Activated naive CD8-positive, alpha-beta T cell treated with anti-CD3 and anti-CD28 coated beads, Interleukin-2, amount 10 ng/mL, durations not matched to agents 7 days and 5 days (primary cell): ENCODE results near the gene LRP11. TPM values are rescaled to one million over a fixed set of nuclear protein-coding genes. Genes with fewer than 3 reads are reported as not detected.
A peak's percentile ranks its signal among the peaks of the same experiment; 100 is the strongest.

ENCODE experiments used
- ATAC-seq: fragments of 150-1000 bp; cut with Tn5 transposase; one replicate; pipeline ENCODE4 v1.10.0; 2021; ENCODE audit warnings: low read depth, moderate library complexity
- POLR2A ChIA-PET: fragments of 350-600 bp; sonication (Branson Sonifier 250); formaldehyde crosslinking; loops from one replicate; lab custom pipeline; 2021; ENCODE audit warnings: antibody characterized with exemption; lab: Charles Lee
- DNase-seq: peaks from one replicate; pipeline ENCODE4 v3.0.0; 2021
- H3K27ac Mint-ChIP-seq: one replicate; pipeline ENCODE4 v1.8.0; 2022; ENCODE audit warnings: mild to moderate bottlenecking, mixed read lengths
- H3K27me3 Mint-ChIP-seq: one replicate; pipeline ENCODE4 v1.8.0; 2022; ENCODE audit warnings: mild to moderate bottlenecking, moderate library complexity, mixed read lengths
- H3K36me3 Mint-ChIP-seq: one replicate; pipeline ENCODE4 v1.8.0; 2021; ENCODE audit warnings: mild to moderate bottlenecking, mixed read lengths
- H3K4me1 Mint-ChIP-seq: one replicate; pipeline ENCODE4 v1.8.0; 2021; ENCODE audit warnings: mixed read lengths
- H3K4me3 Mint-ChIP-seq: one replicate; pipeline ENCODE4 v1.8.0; 2022; ENCODE audit warnings: mild to moderate bottlenecking, moderate library complexity, mixed read lengths
- H3K9me3 Mint-ChIP-seq: one replicate; pipeline ENCODE4 v1.8.0; 2021; ENCODE audit warnings: mixed read lengths
- total RNA-seq, 2 experiments: library from RNA; stranded (reverse); gene quantifications; one replicate each; pipeline ENCODE4 v1.2.3, GENCODE V29; 2021

The LRP11 gene
- total RNA-seq, 2 experiments from 2014 or later, result 2.3 to 2.7 TPM

GRCh38 chr6:149809798-149810197 is 54.4 kb downstream of the LRP11 start:
- no peak overlapping the region for H3K4me3 Mint-ChIP-seq
- H3K27ac Mint-ChIP-seq, result no peak overlapping the region
- H3K4me1 Mint-ChIP-seq, result peaks cover 26% of the 10 kb centered on the region
- H3K9me3 Mint-ChIP-seq, result no peaks in the 10 kb centered on the region
- H3K36me3 Mint-ChIP-seq, result peaks cover 17% of the 10 kb centered on the region
- H3K27me3 Mint-ChIP-seq, result no peaks in the 10 kb centered on the region
- ATAC-seq (no peak), DNase-seq (no peak)
- POLR2A ChIA-PET, result no interaction called here

GRCh38 chr6:149806127-149806526 is 58.0 kb downstream of the LRP11 start:
- Mint-ChIP-seq H3K9me3 (no peaks in the 10 kb centered on the region), H3K27ac (peak overlapping the region; percentile 33), H3K4me1 (peaks cover 24% of the 10 kb centered on the region), H3K27me3 (no peaks in the 10 kb centered on the region), H3K4me3 (peak overlapping the region; percentile 39), H3K36me3 (peaks cover 15% of the 10 kb centered on the region)
- ATAC-seq (peak; percentile 89), DNase-seq (no peak)
- POLR2A ChIA-PET, result interaction anchor here (1.1 to 1.5 kb wide), 2 partner anchors 56 to 89 kb away, joined by 3 to 4 read pairs; partner anchors contain the start of gene PCMT1

- Mint-ChIP-seq H3K36me3 (peaks cover 34% of the 10 kb centered on the region), H3K4me1 (peaks cover 2% of the 10 kb centered on the region), H3K27me3 (no peaks in the 10 kb centered on the region), H3K4me3 (no peak overlapping the region), H3K9me3 (no peaks in the 10 kb centered on the region), H3K27ac (no peak overlapping the region)
- no peak for ATAC-seq
- POLR2A ChIA-PET, result no interaction called here
- DNase-seq, result no peak
These were observed 80.6 kb downstream of the LRP11 start for GRCh38 chr6:149783551-149783950.

DNA sequence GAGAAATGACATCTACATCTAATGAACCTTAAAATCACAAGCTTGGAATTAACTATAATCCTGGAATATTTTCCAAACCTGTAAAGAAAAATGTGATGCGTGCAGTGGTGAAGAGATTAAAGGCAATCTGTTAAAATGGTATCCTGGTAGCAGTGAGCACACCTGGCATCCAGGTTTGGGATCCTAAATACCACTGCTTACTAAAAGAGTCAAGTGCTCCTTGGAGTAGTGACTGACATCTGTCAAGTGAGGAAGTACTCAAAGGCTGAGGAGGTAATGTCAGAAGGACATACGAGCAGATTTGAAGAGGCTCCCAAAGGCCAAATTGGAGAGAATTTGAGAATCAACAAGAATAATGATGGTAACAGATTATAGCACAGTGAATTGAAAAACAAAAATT is 81.8 kb downstream of the LRP11 start:
- Mint-ChIP-seq H3K4me3 (no peak overlapping the region), H3K9me3 (no peaks in the 10 kb centered on the region), H3K36me3 (peaks cover 27% of the 10 kb centered on the region), H3K4me1 (peaks cover 2% of the 10 kb centered on the region), H3K27ac (no peak overlapping the region), H3K27me3 (no peaks in the 10 kb centered on the region)
- no peak for ATAC-seq
- no peak for DNase-seq
- POLR2A ChIA-PET, result no interaction called here

DNA sequence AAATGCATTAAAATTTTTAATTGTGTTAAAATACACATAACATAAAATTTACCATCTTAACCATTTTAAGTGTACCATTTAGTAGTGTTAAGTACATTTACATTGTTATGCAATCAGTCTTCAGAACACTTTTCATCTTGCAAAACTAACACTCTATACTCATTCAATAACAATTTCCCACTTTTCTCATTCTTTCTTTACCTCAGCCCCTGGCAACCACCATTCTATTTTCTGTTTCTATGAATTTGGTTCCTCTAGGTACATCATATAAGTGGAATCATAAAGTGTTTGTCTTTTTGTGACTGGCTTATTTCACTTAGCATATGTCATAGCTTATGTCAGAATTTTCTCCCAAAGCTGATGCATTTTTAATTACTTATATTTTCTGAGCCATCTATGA is 82.4 kb downstream of the LRP11 start:
- Mint-ChIP-seq H3K36me3 (peaks cover 25% of the 10 kb centered on the region), H3K27ac (no peak overlapping the region), H3K4me1 (peaks cover 2% of the 10 kb centered on the region), H3K27me3 (no peaks in the 10 kb centered on the region), H3K4me3 (no peak overlapping the region), H3K9me3 (no peaks in the 10 kb centered on the region)
- DNase-seq (no peak), ATAC-seq (no peak)
- POLR2A ChIA-PET, result no interaction called here

- Mint-ChIP-seq H3K36me3 (peaks cover 28% of the 10 kb centered on the region), H3K9me3 (no peaks in the 10 kb centered on the region), H3K27ac (no peak overlapping the region), H3K27me3 (no peaks in the 10 kb centered on the region), H3K4me3 (no peak overlapping the region), H3K4me1 (peaks cover 2% of the 10 kb centered on the region)
- DNase-seq, result no peak
- no peak for ATAC-seq
- POLR2A ChIA-PET, result interaction anchor here (0.6 kb wide), 1 partner anchor 53 kb away, joined by 5 read pairs; no protein-coding TSS in a partner anchor
These were observed 84.6 kb downstream of the LRP11 start for GRCh38 chr6:149779644-149779963.

DNA sequence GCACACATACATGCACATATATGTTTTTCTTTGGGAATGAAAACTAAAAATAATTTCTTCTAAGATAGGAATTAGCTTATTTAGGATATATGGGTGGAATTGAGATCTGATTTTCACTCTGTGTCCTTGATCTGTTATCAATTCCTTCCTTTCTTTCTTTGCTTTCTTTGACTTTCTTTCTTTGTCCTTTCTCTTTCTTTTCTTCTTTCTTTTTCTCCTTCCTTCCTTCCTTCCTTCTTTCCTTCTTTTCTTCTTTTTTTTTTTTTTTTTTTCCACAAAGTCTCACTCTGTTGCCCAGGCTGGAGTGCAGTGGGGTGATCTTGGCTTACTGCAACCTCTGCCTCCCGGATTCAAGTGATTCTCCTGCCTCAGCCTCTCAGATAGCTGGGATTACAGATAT is 86.5 kb downstream of the LRP11 start:
- Mint-ChIP-seq H3K4me3 (no peak overlapping the region), H3K27ac (no peak overlapping the region)

DNA sequence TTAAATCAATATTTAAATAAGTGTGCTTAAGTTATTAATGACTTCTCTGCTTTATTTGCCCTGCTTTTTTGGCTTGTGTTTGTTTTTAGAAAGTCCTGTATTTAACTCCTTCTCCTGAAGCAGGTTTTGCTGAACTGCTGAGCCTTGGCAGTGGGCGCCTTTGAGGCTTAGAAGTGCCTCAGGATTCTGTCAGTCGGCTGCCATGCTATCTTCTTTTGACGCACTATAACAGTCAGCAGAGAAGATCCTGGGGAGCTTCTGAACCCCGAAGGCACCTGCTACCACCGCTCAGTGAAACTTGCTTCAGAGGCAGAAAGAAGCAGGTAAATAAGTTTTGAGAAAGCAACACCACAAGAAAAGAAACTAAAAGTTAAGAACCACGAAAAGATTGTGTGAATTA is 92.2 kb downstream of the LRP11 start:
- no peaks in the 10 kb centered on the region for H3K9me3 Mint-ChIP-seq
- no peak overlapping the region for H3K27ac Mint-ChIP-seq
- peaks cover 39% of the 10 kb centered on the region for H3K36me3 Mint-ChIP-seq
- no peak overlapping the region for H3K4me3 Mint-ChIP-seq
- POLR2A ChIA-PET, result no interaction called here
- no peaks in the 10 kb centered on the region for H3K27me3 Mint-ChIP-seq
- peaks cover 1% of the 10 kb centered on the region for H3K4me1 Mint-ChIP-seq
- ATAC-seq (no peak), DNase-seq (no peak)

More for the DNA sequence above, 86.5 kb downstream of the LRP11 start:
- POLR2A ChIA-PET, result interaction anchor here (0.6 to 0.7 kb wide), 2 partner anchors 27 to 41 kb away, joined by 4 read pairs; no protein-coding TSS in a partner anchor
- Mint-ChIP-seq H3K36me3 (peaks cover 22% of the 10 kb centered on the region), H3K4me1 (peaks cover 2% of the 10 kb centered on the region), H3K27me3 (no peaks in the 10 kb centered on the region), H3K9me3 (no peaks in the 10 kb centered on the region)
- ATAC-seq (no peak), DNase-seq (no peak)

DNA sequence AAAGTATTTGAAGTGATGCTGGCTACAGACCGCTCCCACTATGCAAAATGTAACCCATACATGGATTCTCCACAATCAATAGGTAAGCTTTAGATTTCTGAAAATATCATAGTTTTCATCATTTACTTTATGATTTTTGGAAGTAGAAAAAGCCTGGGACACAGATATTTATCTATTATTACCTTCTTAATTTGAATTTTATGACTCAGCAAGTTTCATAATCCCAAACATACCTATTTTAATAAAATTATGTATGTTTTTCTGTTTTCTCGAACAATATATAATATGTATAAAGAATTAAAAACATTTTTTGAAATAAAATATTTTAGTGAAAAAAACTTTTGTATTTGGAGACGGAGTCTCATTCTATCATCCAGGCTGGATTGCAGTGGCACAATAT is 93.0 kb downstream of the LRP11 start:
- peaks cover 1% of the 10 kb centered on the region for H3K4me1 Mint-ChIP-seq
- H3K27ac Mint-ChIP-seq, result no peak overlapping the region

GRCh38 chr6:149769676-149770075 is 94.5 kb downstream of the LRP11 start:
- no peak for DNase-seq
- Mint-ChIP-seq H3K27me3 (no peaks in the 10 kb centered on the region), H3K36me3 (peaks cover 47% of the 10 kb centered on the region), H3K4me3 (no peak overlapping the region), H3K9me3 (peaks cover 5% of the 10 kb centered on the region), H3K27ac (peak overlapping the region; percentile 9), H3K4me1 (peaks cover 1% of the 10 kb centered on the region)
- POLR2A ChIA-PET, result interaction anchor here (0.6 kb wide), 1 partner anchor 13 kb away, joined by 3 read pairs; no protein-coding TSS in a partner anchor
- ATAC-seq, result no peak

More for the DNA sequence above, 93.0 kb downstream of the LRP11 start:
- Mint-ChIP-seq H3K27me3 (no peaks in the 10 kb centered on the region), H3K4me3 (no peak overlapping the region), H3K9me3 (peaks cover 3% of the 10 kb centered on the region), H3K36me3 (peaks cover 45% of the 10 kb centered on the region)
- POLR2A ChIA-PET, result no interaction called here
- no peak for ATAC-seq
- no peak for DNase-seq

Other genes with a start within 250 kb of the LRP11 start
- gene KATNA1, start 215.6 kb downstream of the LRP11 start, total RNA-seq, result 10 to 100 TPM; 22.6 to 26.5 TPM
- gene LATS1, start 146.3 kb downstream of the LRP11 start, total RNA-seq, result 10 to 100 TPM; 37.7 to 38.5 TPM
- gene NUP43, start 117.8 kb downstream of the LRP11 start, total RNA-seq, result 10 to 100 TPM; 61.2 to 67.6 TPM
- 10 to 100 TPM; 76.9 to 80.0 TPM for gene PCMT1, start 114.6 kb downstream of the LRP11 start, total RNA-seq
- gene RAET1E, start 33.8 kb upstream of the LRP11 start, total RNA-seq, result not detected
- gene RAET1G, start 58.8 kb upstream of the LRP11 start, total RNA-seq, result not detected
- under 1 TPM; 0.53 to 0.60 TPM for gene ULBP2, start 77.7 kb upstream of the LRP11 start, total RNA-seq
- gene ULBP1, start 99.6 kb upstream of the LRP11 start, total RNA-seq, result under 1 TPM; 0.91 to 0.97 TPM
- not detected for gene RAET1L, start 161.2 kb upstream of the LRP11 start, total RNA-seq
- 1 to 10 TPM in 1 of 2 experiments, under 1 TPM in 1; 0.94 to 1.6 TPM for gene ULBP3, start 204.8 kb upstream of the LRP11 start, total RNA-seq